H7 (cell line): ENCODE measurements around the gene SUSD4. TPM values are rescaled to one million over a fixed set of nuclear protein-coding genes. Genes with fewer than 3 reads are reported as not detected.

Source experiments
- DNase-seq: peaks from one replicate; pipeline ENCODE4 v3.0.0; 2012
- H3K27me3 ChIP-seq: 2 replicates; pipeline ENCODE4 v1.6.0; 2011; ENCODE audit warnings: mild to moderate bottlenecking, low read length; ENCODE audit not compliant: control insufficient read depth, insufficient read depth
- H3K36me3 ChIP-seq: replicated peaks from 2 replicates; pipeline ENCODE4 v1.5.1; 2011; ENCODE audit warnings: low read length; ENCODE audit not compliant: control insufficient read depth, insufficient read depth
- H3K4me3 ChIP-seq: 2 replicates; pipeline ENCODE4 v1.5.1; 2011; ENCODE audit warnings: low read depth, mild to moderate bottlenecking, control low read depth, low read length, moderate library complexity; ENCODE audit not compliant: insufficient read depth
- total RNA-seq: library from RNA; depleted of rRNA; stranded (reverse); fragments of >200 nt; shearing (Covaris generic); gene quantifications from 2 replicates; pipeline ENCODE4 v1.2.3, GENCODE V29; 2014

SUSD4 gene
- total RNA-seq, 1 experiment from 2014 or later, result 4.1 TPM

DNA sequence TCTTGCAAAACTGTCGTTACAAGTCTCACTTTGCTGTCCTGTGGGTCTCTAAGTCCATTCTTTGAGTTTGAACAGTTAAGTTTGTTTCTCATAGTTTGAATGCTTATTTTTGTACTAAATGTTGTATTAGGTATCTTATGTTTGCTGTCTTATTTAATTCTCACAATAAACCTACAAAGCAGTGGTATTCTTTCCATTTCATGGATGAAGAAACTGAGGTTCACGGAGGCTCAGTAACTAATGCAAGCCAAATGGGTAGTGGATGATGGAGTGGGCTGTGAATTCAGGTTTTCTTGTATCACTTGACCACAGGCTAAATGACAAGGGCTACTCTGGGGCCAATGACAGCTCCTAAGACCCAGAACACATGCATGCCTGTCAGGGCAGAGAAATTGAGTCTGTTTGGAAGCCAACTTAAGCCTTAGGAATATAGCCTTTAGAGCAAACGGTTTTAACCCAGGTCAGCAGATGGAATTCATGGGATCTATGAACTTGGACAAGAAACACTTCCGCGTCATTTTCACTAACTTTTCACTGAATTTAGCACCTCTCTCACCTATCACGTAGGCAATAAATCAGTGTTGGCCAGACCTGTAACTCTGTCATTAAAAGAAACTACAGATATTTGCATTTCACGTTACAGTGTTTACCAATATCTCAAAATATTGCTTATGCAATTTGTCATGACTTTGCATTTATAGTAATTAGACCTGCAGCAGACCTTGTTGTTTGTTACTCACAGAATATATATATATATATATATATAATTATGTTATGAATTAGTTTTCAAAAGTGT is 153.8 kb downstream of the SUSD4 start:
- DNase-seq, result no peak
- no peak overlapping the region for H3K4me3 ChIP-seq
- H3K27me3 ChIP-seq, result no peaks in the 10 kb centered on the region
- no peaks in the 10 kb centered on the region for H3K36me3 ChIP-seq

DNA sequence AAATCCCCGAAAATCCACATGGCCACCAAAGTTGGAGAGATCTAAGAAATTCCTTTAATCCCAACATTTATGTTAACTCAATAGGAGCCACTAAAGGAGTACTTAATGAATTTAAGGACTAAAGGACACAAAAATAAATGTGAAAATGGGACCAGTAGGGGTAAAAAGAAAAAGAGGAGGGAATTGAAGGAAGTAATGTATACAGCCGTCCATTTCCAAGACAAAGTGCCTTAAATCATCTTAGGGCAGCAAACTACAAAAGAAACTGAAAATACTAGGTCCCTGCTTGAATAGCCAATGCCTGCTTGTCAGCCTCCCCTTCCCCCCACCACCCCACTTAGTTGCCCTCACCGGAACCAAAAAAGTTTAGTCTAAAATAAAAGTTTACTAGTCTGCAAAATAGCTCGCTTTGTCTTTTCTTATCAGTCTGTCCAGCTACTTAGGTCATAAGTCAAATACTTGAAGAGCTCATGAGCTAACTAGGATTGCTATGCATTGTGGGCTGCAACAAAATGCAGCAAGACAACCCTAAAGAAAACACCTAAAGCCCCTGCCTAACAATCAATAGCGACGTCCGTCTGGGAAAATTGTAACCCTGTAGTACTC is 154.6 kb downstream of the SUSD4 start:
- H3K4me3 ChIP-seq, result no peak overlapping the region
- no peaks in the 10 kb centered on the region; the same call in 1 of the 2 replicates for H3K27me3 ChIP-seq
- DNase-seq, result no peak
- H3K36me3 ChIP-seq, result no peaks in the 10 kb centered on the region

DNA sequence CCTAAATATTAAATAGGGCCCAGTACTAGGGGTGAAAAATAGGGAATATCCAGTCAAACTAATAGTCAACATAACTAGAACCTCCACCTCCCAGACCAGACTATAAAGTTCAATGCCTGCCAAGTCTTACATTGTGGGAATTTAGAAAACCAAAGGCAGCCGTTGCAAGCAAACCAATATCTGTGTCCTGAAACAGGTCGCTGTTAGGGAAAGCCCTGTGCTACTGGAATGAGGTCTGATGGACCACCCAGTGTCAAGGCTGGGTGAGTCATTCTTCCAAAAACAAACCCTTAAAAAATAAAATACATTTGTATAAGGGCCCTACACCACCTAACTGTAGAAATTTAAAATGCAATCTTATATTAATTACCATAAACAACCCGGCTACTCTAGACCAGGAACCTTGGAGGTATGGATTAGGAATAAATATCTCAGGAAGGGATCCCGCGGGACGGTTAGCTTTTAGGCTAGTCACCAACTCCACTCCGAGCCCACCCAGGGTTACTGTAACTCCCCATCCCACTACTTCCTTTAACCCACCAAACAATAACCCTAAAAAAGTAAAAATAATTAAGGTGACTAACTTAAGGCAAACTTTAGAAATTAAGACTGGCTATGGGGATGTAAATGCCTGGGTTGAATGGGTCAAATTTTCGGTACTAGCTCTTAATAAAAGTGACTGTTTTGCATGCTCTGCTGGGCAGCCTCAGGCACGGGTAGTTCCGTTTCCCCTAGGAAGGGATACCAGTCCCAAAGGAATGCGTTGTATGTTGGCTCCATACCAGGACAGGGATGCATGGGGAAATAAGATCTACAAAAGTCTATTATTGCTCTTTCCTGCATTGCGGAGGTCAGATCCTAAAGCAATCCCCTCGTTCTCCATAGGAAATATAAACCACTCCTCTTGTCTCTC is 155.6 kb downstream of the SUSD4 start:
- no peak for DNase-seq
- H3K27me3 ChIP-seq, result no peaks in the 10 kb centered on the region; the same call in 1 of the 2 replicates
- no peak overlapping the region for H3K4me3 ChIP-seq
- no peaks in the 10 kb centered on the region for H3K36me3 ChIP-seq

DNA sequence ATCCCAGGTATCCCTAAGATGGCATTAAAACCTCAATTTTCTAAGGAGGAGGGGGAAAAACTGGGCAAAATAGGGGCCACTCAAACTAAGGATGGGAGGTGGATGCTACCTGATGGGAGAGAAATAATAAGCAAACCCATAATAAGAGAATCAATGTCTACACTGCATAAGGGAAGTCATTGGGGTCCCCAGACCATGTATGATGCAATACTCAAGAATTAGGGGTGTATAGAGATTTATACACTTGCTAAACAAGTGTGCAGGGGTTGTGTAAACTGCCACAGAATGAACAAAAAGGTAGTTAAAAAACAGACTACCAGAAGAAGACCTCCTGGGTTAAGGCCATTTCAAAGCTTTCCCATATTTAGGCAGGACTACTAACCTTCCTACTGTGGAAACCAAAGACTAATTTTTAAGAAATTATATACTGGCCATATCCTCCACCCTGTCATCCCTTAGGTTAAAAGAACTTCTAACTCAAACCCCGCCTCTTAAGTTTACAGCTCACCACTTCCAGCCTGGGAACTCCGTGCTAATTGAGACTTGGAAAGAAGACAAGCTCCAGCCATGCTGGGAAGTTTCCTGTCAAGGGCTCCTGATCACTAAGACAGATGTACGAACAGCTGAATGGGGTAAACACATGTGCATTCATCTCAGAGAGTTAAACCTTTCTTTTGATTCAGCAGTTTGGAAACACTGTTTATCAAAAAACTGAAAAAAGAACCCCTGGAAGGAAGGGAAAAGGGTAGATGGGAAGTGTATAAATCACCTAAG is 156.5 kb downstream of the SUSD4 start:
- Histone ChIP-seq H3K4me3 (no peak overlapping the region), H3K36me3 (no peaks in the 10 kb centered on the region), H3K27me3 (no peaks in the 10 kb centered on the region; the same call in 1 of the 2 replicates)
- no peak for DNase-seq

DNA sequence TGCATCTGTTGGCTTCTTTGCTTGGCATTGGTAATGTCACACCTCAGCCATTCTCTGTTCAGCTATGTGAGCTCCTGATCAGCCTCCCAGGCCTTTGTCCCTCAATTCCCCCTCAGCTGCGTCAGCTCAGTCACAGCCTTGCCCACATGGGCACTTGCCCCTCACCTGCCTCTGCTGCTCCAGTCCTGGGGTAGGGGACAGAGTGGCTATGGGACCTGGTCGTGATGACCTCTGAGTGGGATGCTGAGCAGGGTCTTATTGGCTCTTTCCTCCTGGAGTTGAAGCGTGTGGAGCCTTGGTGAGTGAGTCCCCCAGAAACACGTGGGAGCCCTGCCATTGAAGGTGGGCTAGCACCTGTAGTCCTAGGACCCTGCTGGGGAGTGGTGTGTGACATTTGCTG is 159.6 kb downstream of the SUSD4 start:
- no peaks in the 10 kb centered on the region; the same call in 1 of the 2 replicates for H3K27me3 ChIP-seq
- H3K4me3 ChIP-seq, result no peak overlapping the region
- no peaks in the 10 kb centered on the region for H3K36me3 ChIP-seq
- DNase-seq, result no peak

DNA sequence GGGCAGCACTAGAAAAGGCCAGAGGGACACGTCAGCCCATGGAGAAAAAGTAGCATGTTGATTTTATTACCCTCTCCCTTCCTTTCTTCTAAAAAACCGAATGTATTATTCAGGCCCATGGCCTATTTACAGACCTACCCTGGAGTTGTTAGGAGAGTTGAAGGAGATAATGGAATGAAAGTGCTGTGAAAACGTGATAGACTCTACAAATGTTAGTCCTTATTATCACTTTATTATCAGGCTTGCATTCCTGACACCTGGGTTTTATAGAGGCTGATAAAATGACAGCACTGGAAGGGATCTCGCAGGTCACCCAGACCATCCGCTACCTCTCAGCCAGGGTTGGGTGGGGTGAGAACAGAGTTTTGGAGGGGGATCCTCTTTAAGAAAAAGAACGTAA is 160.3 kb downstream of the SUSD4 start:
- no peaks in the 10 kb centered on the region for H3K36me3 ChIP-seq
- no peak for DNase-seq
- no peaks in the 10 kb centered on the region; the same call in 1 of the 2 replicates for H3K27me3 ChIP-seq
- H3K4me3 ChIP-seq, result no peak overlapping the region

DNA sequence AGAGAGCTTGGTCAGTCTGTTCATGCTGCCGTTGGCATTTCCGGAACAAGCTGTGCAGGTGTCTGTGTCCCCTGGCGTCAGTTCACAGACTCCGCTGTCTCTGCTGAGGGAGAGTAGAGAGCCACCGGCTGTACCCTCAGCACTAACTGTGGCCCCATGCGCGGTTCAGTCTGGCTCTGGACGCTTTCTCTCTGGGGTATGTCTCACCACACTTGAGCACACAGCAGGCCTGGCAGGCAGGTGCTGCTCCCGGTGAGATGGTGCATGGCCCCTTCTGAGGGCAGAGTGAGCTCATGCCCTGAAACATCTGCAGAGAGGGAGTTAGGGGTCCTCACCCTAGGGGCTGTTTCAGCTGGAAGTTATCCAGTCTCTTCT is 161.0 kb downstream of the SUSD4 start:
- Histone ChIP-seq H3K4me3 (no peak overlapping the region), H3K27me3 (no peaks in the 10 kb centered on the region; the same call in 1 of the 2 replicates), H3K36me3 (no peaks in the 10 kb centered on the region)
- DNase-seq, result no peak

DNA sequence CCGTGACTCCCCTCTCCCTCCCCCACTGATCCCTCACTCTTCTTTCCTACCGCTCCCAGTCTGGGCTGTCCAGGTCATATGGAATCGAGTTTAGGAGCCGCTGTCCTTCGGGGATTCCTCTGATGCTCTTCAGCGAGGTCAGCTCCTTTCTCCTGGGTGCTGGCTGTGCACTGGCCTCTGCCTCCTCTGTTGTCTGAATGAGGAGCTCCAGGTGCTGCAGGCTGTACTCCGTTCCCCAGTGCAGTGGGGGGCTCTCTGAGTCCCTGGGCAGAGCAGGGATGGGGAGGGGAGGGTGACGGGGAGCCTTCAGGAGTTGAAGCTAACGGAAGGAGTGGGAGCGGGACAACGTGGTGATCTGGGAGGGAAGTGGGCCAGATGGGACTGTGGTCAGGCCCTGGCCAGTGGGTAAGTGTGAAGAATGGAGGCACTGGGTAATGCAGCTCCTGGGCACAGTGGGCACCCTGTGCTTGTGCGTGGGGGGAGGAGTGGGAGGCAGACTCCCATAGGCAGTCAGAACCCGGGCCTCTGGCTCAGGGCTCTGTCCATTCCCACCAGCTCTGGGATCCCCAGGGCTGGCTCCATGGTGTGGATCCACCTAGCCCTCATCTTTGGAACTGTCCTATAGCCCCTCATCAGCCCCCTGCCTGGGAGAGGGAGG is 161.5 kb downstream of the SUSD4 start:
- Histone ChIP-seq H3K27me3 (no peaks in the 10 kb centered on the region; the same call in 1 of the 2 replicates), H3K36me3 (no peaks in the 10 kb centered on the region), H3K4me3 (no peak overlapping the region)
- DNase-seq, result no peak

DNA sequence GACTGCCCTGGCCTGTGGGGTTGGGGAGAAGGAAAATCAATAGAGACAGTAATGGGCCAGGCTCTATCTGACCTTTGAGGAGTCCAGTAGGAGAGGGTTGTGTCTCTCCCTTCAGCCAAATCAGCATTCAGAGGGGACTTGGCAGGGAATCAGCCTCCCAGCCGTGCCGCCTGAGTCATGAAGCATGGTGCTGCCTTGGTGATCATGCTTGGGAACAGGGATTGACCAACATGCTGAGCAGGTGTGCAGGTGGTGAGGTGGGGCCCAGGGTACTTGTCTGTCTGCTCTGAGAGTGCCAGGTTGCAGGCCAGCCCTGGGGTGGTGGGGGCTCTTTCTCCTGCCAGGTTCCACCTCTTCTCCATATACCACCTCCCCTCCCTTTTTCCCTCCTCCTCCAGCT is 162.0 kb downstream of the SUSD4 start:
- H3K27me3 ChIP-seq, result no peaks in the 10 kb centered on the region; the same call in 1 of the 2 replicates
- no peaks in the 10 kb centered on the region for H3K36me3 ChIP-seq
- H3K4me3 ChIP-seq, result no peak overlapping the region
- DNase-seq, result no peak

DNA sequence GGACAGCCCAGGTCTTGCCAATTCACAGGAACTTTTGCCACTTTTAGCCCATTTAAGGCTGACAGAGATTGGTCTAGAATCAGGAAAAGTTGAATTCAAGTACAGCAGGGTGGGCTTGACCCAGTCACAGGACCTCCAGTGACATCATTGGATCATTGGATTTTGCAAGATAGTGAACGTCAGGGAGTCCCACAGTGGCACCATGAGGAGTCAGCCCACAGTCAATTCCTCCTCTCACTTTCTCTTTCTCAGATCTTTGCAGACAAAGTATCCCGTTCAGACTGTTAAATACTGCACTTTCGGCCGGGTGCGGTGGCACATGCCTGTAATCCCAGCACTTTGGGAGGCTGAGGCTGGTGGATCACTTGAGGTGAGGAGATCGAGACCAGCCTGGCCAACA is 163.1 kb downstream of the SUSD4 start:
- DNase-seq, result no peak
- Histone ChIP-seq H3K36me3 (no peaks in the 10 kb centered on the region), H3K4me3 (no peak overlapping the region), H3K27me3 (no peaks in the 10 kb centered on the region; the same call in 1 of the 2 replicates)

DNA sequence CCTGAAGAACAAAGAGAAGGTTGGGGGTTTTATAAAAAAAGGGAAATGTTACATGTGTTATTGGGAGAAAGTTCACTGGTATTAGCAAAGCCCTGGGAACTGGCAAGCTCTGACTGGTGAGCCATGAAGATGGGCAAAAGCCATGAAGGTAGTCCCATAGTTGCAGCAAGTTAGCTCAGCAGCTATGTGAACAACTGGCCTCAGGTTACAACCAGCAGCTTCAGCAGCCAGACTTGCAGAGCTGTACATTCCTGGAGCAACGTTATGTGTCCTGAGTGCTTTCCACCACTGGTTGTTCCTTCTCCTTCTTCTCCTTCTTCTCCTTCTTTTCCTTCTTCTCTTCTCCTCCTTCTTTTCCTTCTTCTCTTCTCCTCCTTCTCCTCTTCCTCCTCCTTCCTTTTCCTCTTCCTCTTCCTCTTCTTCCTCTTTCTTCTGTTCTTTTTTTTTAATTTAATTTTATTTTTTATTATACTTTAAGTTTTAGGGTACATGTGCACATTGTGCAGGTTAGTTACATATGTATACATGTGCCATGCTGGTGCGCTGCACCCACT is 164.8 kb downstream of the SUSD4 start:
- Histone ChIP-seq H3K27me3 (no peaks in the 10 kb centered on the region), H3K4me3 (no peak overlapping the region), H3K36me3 (no peaks in the 10 kb centered on the region)
- no peak for DNase-seq

DNA sequence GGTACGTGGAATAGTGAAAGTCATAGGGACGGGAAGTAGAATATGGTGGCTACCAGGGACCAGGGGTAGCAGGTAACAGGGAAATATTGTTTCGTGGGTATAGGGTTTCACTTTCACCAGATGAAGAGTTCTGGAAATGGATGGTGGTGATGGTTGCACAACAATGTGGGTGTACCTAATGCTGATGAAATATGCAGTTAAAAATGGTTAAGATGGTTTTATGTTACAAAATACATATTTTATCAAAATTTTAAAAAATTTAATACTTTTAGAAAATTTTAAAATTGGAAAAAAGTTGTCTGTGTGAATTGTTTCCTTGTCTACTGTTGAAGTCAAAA is 165.4 kb downstream of the SUSD4 start:
- no peaks in the 10 kb centered on the region for H3K36me3 ChIP-seq
- DNase-seq, result no peak
- H3K27me3 ChIP-seq, result no peaks in the 10 kb centered on the region
- no peak overlapping the region for H3K4me3 ChIP-seq

DNA sequence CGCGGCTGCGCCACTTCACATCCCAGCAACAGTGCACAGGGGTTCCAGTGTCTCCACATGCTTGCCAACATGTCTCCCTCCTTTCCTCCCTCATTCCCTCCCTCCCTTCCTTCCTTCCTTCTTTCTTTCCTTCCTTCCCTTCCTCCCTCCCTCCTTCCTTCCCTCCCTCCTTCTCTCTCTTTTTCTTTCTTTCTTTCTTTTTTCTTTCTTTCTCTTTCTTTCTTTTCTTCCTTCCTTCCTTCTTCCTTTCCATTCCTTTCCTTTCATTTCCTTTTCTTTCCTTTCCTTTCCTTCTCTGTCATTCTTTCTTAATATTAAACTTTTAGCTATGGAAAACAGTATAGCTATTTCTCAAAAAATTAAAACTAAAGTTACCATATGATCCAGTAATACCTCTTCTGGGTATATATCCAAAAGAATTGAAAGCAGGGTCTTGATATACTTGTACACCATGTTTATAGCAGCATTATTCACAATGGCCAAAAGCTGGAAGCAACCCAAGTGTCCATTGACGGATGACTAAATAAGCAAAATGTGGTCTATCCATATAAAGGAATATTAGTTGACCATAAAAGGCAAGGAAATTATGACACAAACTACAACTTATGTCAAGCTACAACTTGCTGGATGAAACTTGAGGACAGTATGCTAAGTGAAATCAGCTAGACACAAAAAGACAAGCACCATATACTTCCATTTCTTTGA is 165.9 kb downstream of the SUSD4 start:
- Histone ChIP-seq H3K4me3 (no peak overlapping the region), H3K36me3 (no peaks in the 10 kb centered on the region), H3K27me3 (no peaks in the 10 kb centered on the region; the same call in 1 of the 2 replicates)
- no peak for DNase-seq
